Panc1 (cell line): ENCODE measurements around the gene NOTCH4. TPM values are rescaled to one million over a fixed set of nuclear protein-coding genes. Genes with fewer than 3 reads are reported as not detected.

ENCODE experiments used
- ATAC-seq: fragments of 200-7000 bp; cut with Tn5 transposase; 2 replicates; pipeline ENCODE4 v1.9.1; 2020; ENCODE audit warnings: mild to moderate bottlenecking, moderate library complexity
- BruUV-seq: library from RNA; stranded (reverse); fragments of 400-500 nt; replicated peaks from 2 replicates; lab custom pipeline; 2021; lab: Mats Ljungman, UMichigan
- CTCF ChIA-PET: fragments of 300-600 bp; sonication (Branson Sonifier 250); formaldehyde crosslinking; loops from one replicate; lab custom pipeline; 2022; ENCODE audit warnings: antibody characterized with exemption; lab: Charles Lee
- POLR2A ChIA-PET: fragments of 300-600 bp; sonication (Branson Sonifier 250); formaldehyde crosslinking; loops from one replicate; lab custom pipeline; 2022; ENCODE audit warnings: antibody characterized with exemption; lab: Charles Lee
- DNase-seq: peaks from one replicate; pipeline ENCODE4 v3.0.0-alpha.2; 2010; ENCODE audit warnings: low read depth, low spot score
- H3K27ac ChIP-seq: 2 replicates; pipeline ENCODE4 v1.5.1; 2011; ENCODE audit warnings: mild to moderate bottlenecking, low read length, inconsistent platforms
- H3K27me3 ChIP-seq: fragments of 200-500 bp; sonication (Bioruptor generic); 2 replicates; pipeline ENCODE4 v1.6.0; 2014; ENCODE audit warnings: low read length, inconsistent platforms; ENCODE audit not compliant: control insufficient read depth, insufficient read depth
- H3K36me3 ChIP-seq: fragments of 200-500 bp; sonication (Bioruptor generic); 2 replicates; pipeline ENCODE4 v1.5.1; 2014; ENCODE audit warnings: inconsistent platforms, mild to moderate bottlenecking, low read length, moderate library complexity; ENCODE audit not compliant: control insufficient read depth, insufficient read depth
- H3K4me1 ChIP-seq: 2 replicates; pipeline ENCODE4 v1.5.1; 2011; ENCODE audit warnings: inconsistent platforms, mild to moderate bottlenecking, low read length, moderate library complexity; ENCODE audit not compliant: control insufficient read depth, insufficient read depth
- H3K4me3 ChIP-seq, 2 experiments: 2 replicates each; pipeline ENCODE4 v1.5.1; 2011 to 2012; ENCODE audit warnings: low read depth in 2 of 2, low read length in 2 of 2, mild to moderate bottlenecking in 2 of 2, inconsistent platforms in 1 of 2, moderate library complexity in 1 of 2
- H3K9me3 ChIP-seq: fragments of 200-500 bp; sonication (Bioruptor generic); 2 replicates; pipeline ENCODE4 v1.5.1; 2014; ENCODE audit warnings: low read depth, mild to moderate bottlenecking, inconsistent platforms, low read length, moderate library complexity; ENCODE audit not compliant: control insufficient read depth, insufficient read depth
- CTCF ChIP-seq: fragments of 450-650 bp; IDR thresholded peaks from 2 replicates; pipeline ENCODE4 v1.5.1; 2017; ENCODE audit warnings: mild to moderate bottlenecking
- POLR2AphosphoS5 ChIP-seq: IDR thresholded peaks from 2 replicates; pipeline ENCODE4 v1.6.1; 2012; ENCODE audit warnings: mild to moderate bottlenecking, low read depth, low read length, moderate library complexity
- REST ChIP-seq, 2 experiments: IDR thresholded peaks; 2 replicates each; pipeline ENCODE4 v1.6.1; 2011 to 2012; ENCODE audit warnings: low read depth in 2 of 2, control low read depth in 1 of 2, low read length in 1 of 2, mild to moderate bottlenecking in 1 of 2, moderate library complexity in 1 of 2; ENCODE audit not compliant: insufficient read depth in 1 of 2
- SIN3A ChIP-seq: IDR thresholded peaks from 2 replicates; pipeline ENCODE4 v1.6.1; 2012; ENCODE audit warnings: low read depth, mild to moderate bottlenecking, low read length, moderate library complexity, borderline replicate concordance; ENCODE audit not compliant: insufficient read depth
- TCF7L2 ChIP-seq: IDR thresholded peaks from 2 replicates; pipeline ENCODE4 v1.6.1; 2011; ENCODE audit warnings: mild to moderate bottlenecking, low read depth, low read length, inconsistent platforms
- in situ Hi-C: cut with HindIII; loops from 2 replicates; pipeline ENCODE4 v1.10.0; 2016; ENCODE audit warnings: low sequenced_read_pairs, low pct_unique_long_range_greater_than_20kb
- intact Hi-C: fragments of 100-400 bp; cut with micrococcal nuclease; formaldehyde crosslinking; loops from one replicate; pipeline ENCODE4 v1.10.0; 2022; ENCODE audit not compliant: unreplicated experiment
- total RNA-seq: library from RNA; stranded (reverse); gene quantifications from one replicate; pipeline ENCODE4 v1.2.1, GENCODE V29; 2021; ENCODE audit not compliant: unreplicated experiment

Gene NOTCH4
- total RNA-seq, 1 experiment from 2014 or later = 2.0 TPM

GRCh38 chr6:32178547-32179440 lies 45.1 kb downstream of the NOTCH4 start:
- in situ Hi-C loops = no loop called here
- Histone ChIP-seq H3K27ac (peak overlapping the region; percentile 98), H3K4me3 (peak overlapping the region; percentile 61 to 64), H3K9me3 (no peaks in the 10 kb centered on the region), H3K4me1 (peaks cover 30% of the 10 kb centered on the region), H3K27me3 (no peaks in the 10 kb centered on the region), H3K36me3 (0 out of 2 replicates have a peak, but pooled peaks cover 3% of the 10 kb centered on the region)
- TF ChIP-seq POLR2AphosphoS5 (no peak), SIN3A (0 out of 2 replicates have a peak, but pooled peaks have one; percentile 12), REST (IDR thresholded peaks at IDR 0.05; ENCODE audit: insufficient read depth in 1 of 2, low read depth in 2 of 2, low read length in 1 of 2) (no peak), TCF7L2 (no peak), CTCF (no peak)
- BruUV-seq = TSS peak; percentile 90
- POLR2A ChIA-PET = interaction anchor here (0.7 kb wide), 1 partner anchor 11 kb away, joined by 10 read pairs; the partner anchor contains the start of gene PBX2
- intact Hi-C loops = no loop called here
- no peak for ATAC-seq
- CTCF ChIA-PET = no interaction called here
- DNase-seq = no peak

GRCh38 chr6:32177788-32178546 lies 45.9 kb downstream of the NOTCH4 start, which contains the start of gene RNF5:
RNF5 (plus strand) TSS chr6:32178405; CDS start chr6:32178512, 107 bp downstream.
- H3K36me3 ChIP-seq = 0 out of 2 replicates have a peak, but pooled peaks cover 3% of the 10 kb centered on the region
- in situ Hi-C loops = no loop called here
- 0 out of 2 replicates have a peak, but pooled peaks have one; percentile 26 for TF ChIP-seq SIN3A
- no peak for TF ChIP-seq POLR2AphosphoS5
- TF ChIP-seq TCF7L2 = peak; percentile 99
- H3K4me3 ChIP-seq = peak within 1 kb of the TSS; percentile 61 to 64
- POLR2A ChIA-PET = interaction anchor here (1.0 to 1.1 kb wide), 2 partner anchors 18 to 88 kb away, joined by 3 to 4 read pairs; no protein-coding TSS in a partner anchor
- DNase-seq = peak; percentile 99
- H3K27ac ChIP-seq = peak within 1 kb of the TSS; percentile 98
- no peaks in the 10 kb centered on the region for H3K27me3 ChIP-seq
- H3K9me3 ChIP-seq = no peaks in the 10 kb centered on the region
- CTCF ChIA-PET = interaction anchor here (0.6 to 1.4 kb wide), 2 partner anchors 14 to 18 kb away, joined by 3 read pairs; no protein-coding TSS in a partner anchor
- BruUV-seq = no TSS peak
- intact Hi-C loops = no loop called here
- peak; percentile 89 for ATAC-seq
- peaks cover 35% of the 10 kb centered on the region for H3K4me1 ChIP-seq
